HCT116 (cell line): ENCODE measurements around the gene CHERP.

Source experiments
- CTCF ChIP-seq, 3 experiments: fragments of 200-600 bp in 1 of 3; sonication (generic) in 1 of 3; IDR thresholded peaks in 2 of 3; conservative IDR thresholded peaks in 1 of 3; 2 replicates each; pipeline ENCODE4 v1.5.1; 2012 to 2017; ENCODE audit warnings: low read depth in 2 of 3, low read length in 2 of 3, antibody characterized with exemption in 1 of 3, borderline replicate concordance in 1 of 3, control low read depth in 1 of 3, mild to moderate bottlenecking in 1 of 3, mixed read lengths in 1 of 3, mixed run types in 1 of 3, moderate library complexity in 1 of 3; ENCODE audit not compliant: insufficient read depth in 1 of 3
- EZH2 ChIP-seq: fragments of 200-600 bp; sonication (generic); IDR thresholded peaks from 2 replicates; pipeline ENCODE4 v1.6.1; 2017; ENCODE audit warnings: antibody characterized with exemption, mixed run types
- POLR2A ChIP-seq: IDR thresholded peaks from 2 replicates; pipeline ENCODE4 v1.7.0; 2011; ENCODE audit warnings: borderline replicate concordance; ENCODE audit not compliant: insufficient read depth, insufficient read length; ENCODE audit errors: extremely low read depth
- POLR2AphosphoS5 ChIP-seq: IDR thresholded peaks from 2 replicates; pipeline ENCODE4 v1.6.1; 2011; ENCODE audit warnings: mild to moderate bottlenecking, low read depth, low read length, moderate library complexity
- RAD21 ChIP-seq: IDR thresholded peaks from 2 replicates; pipeline ENCODE4 v1.6.1; 2012; ENCODE audit warnings: low read depth, mild to moderate bottlenecking
- SP1 ChIP-seq: IDR thresholded peaks from 2 replicates; pipeline ENCODE4 v1.6.1; 2012; ENCODE audit warnings: low read depth
- ZNF274 ChIP-seq: fragments of 200-500 bp; sonication (Bioruptor generic); IDR thresholded peaks from 2 replicates; pipeline ENCODE4 v1.6.1; 2014; ENCODE audit warnings: mild to moderate bottlenecking, low read depth, low read length, inconsistent platforms
- TF ChIP-seq, protein P1 (sequence below): IDR thresholded peaks from 2 replicates; pipeline ENCODE4 v1.6.1; 2012

DNA sequence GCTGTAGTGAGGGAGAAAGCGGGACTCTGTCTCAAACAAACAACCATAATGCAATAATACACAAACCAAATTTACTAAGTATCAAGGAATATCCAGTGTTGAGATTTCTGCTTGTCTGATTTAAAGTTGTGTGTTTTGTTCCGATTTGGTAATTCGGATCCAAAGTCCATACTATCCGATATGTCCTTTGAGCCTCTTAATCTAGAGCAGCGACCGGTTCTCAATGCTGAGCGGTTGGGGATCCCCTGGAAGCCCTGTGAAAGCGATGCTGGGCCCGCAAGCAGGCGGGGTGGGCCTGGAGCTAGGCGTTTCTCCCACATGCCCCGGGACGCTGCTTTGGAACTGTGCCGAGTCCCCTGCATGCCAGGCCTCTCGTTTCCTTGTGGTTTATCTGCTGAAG lies 25.9 kb downstream of the CHERP start:
- TF ChIP-seq SP1 (no peak), EZH2 (no peak), ZNF274 (no peak), RAD21 (no peak), POLR2A (no peak), CTCF (IDR thresholded peaks at IDR 0.05 in 2 of 3, conservative IDR thresholded peaks at IDR 0.05 in 1 of 3; ENCODE audit: borderline replicate concordance in 1 of 3, insufficient read depth in 1 of 3, low read depth in 2 of 3, low read length in 2 of 3) (no peak), POLR2AphosphoS5 (no peak)
- TF ChIP-seq, protein P1, sequence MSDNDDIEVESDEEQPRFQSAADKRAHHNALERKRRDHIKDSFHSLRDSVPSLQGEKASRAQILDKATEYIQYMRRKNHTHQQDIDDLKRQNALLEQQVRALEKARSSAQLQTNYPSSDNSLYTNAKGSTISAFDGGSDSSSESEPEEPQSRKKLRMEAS, result no peak
